GM18519 (cell line): ENCODE data around the gene SET.
A peak's percentile ranks its signal among the peaks of the same experiment; 100 is the strongest.
"Not testable (repeated sequence)": the region's sequence is repeated elsewhere in the genome, so short reads cannot be mapped to it uniquely, and the experiment has no call there.

Source experiments
- ATAC-seq: cut with Tn5 transposase; IDR thresholded peaks from one replicate; pipeline ENCODE4 v1.9.1; 2021; ENCODE audit warnings: mild to moderate bottlenecking, moderate library complexity; ENCODE audit not compliant: unreplicated experiment, low FRiP score

SET gene

GRCh38 chr9:128685636-128686489 lies 3.2 kb upstream of the SET start:
- no peak for ATAC-seq

GRCh38 chr9:128687453-128687852 lies 1.6 kb upstream of the SET start:
- no peak for ATAC-seq

GRCh38 chr9:128689293-128689774 lies 312 bp downstream of the SET start:
- no peak for ATAC-seq

DNA sequence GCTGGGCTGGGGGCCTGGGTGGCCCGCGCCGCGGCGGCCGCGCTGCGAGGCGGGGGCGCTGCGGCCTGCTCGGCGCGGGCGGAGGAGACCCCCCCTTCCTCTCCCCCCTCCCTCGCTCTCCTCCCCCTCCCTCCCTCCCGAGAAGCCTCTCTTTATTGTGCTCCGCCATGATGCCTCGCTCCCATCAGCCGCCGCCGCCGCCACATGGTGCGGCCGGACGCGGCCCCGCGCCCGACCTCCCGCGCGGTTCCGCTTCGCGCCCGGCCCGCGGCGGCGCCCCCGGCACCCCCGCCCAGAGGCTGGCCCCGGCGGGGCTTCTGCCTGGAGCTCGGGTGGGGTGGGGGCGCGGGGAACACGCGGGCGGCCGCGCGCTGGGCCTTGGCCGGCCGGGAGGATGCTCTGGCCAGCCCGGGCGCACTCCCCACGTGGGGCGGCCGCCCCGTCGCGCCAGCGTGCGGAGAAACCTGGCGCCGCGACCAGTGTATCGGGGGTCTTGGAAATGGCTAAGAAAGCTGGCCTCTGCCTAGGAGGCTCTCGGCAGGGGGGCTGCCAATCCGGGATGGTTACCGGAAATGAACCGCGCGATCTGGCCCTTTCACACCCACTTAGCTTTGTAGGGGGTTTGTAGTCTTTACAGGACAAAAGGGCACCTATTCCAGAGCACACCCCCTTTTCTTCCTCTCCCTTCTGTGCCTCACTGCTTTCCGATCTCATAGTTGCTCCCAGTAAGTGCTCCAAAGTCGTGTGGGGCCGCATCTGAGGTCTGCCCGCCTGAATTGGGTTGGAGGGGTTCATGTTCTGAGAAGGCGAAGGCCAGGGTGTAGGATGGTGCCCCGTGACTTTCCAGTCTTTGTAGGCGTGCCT lies 1.0 kb downstream of the SET start:
- no peak for ATAC-seq

GRCh38 chr9:128690684-128691034 lies 1.6 kb downstream of the SET start:
- no peak for ATAC-seq

DNA sequence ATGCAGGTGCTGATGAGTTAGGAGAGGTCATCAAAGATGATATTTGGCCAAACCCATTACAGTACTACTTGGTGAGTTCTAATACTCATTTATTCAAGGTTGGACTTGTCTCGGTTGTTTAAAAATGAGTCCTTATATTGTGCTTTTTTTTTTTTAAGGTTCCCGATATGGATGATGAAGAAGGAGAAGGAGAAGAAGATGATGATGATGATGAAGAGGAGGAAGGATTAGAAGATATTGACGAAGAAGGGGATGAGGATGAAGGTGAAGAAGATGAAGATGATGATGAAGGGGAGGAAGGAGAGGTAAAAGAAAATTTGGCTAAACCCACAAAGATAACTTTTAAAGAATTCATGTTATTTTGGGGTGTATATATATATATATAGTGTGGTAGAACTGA lies 4.7 kb downstream of the SET start:
- not testable (repeated sequence) for ATAC-seq

DNA sequence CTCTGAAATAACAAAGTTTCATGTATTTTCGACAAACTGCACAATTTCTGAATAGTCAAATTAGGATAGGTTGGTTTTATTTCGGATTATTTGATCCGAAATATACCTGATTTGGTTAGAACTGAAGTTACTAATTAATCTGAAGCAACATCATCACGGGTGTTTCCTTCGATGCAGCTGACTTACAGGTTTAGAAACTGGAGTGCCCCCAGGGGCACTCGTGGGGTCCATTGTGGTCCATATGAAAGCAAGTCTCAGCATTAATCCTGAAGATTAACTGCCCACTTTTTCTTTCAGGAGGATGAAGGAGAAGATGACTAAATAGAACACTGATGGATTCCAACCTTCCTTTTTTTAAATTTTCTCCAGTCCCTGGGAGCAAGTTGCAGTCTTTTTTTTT lies 5.3 kb downstream of the SET start:
- ATAC-seq: no peak

DNA sequence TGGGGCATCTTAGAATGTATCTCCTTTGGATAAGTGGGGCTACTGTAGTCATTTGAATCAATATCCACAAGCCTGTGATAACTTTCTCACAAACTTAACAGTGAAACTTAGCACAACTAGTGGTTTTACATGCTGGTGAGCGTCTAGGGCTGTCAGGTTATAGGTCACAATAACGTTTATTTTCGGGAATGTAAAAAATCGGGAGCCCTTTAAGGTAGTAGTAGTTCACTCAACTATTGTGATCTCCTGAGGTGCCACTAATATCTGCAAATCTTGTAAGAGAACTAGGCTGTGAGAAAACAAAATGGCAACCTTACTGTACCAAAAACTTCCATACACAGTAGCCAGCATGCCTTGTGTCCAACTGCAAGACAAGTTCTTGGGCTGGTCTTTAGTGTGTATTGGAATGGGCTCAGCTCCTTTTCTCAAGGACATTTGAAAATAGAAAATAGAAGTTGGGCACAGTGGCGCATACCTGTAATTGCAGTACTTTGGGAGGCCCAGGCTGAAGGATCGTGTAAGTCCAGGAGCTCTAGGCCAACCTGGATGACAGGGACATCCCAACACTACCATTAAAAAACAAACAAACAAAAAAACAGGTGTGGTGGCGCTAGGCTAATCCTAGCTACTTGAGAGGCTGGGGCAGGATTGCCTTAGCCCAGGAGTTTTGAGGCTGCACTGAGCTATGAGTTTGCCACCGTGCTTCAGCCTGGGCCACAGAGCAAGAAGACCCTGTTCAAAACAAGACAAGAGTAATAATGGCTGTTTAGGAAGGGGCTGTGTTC lies 8.1 kb downstream of the SET start:
- no peak for ATAC-seq

- ATAC-seq: not testable (repeated sequence)
Measured at GRCh38 chr9:128699096-128699795, 10.2 kb downstream of the SET start.

DNA sequence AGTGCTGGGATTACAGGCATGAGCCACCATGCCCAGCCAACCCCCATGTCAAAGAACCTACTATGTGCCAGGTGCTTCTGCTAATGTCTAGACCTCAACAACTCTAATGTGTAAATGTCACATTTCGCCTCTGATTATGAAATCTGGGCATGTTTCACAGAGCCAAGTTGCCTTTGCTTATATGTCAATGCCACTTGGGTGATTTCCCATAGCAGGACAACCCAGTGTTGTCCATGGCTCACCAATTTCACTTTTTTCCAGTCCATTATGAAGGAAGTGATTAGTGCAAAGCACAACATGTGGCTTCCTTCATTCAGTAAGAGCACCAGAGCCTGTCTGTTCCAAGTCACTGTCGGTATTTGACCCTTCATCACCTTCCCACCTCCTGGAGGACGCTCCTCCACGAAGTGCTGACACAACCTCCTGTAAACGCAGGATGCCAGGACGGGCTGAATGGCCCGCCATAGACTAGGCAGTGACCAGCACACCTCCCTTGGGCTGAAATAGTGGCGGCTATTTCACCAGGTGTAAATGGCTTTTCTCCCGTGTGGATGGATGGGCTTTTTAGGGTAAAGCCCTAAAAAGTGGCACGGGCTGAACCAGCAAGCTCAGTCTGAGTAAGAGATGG lies 12.3 kb downstream of the SET start:
- no peak for ATAC-seq

DNA sequence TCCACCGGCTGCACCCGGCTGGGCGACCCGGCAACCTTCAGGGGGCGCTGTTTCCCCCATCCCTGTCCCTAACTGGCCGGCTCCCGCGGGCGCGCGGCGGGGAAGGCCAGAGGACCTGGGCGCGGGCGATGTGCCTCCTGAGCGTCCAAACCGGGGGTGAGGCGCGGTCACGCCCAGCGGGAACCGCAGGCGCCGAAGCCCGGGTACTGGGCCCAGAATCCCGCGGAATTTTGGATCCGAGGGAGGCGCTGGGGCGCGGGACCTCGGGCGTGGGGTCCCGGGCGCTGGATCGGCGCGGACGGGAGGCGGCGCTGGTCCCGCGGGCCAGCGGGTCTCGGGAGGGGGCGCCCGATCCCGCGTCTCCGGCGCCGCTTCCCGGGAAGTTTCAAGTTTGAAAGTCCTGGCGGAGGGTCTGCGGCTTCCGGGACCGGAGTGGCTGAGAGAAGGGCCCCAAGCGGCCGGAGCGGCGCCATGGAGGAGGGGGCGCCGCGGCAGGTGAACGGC lies 13.5 kb downstream of the SET start, which contains the start of gene PKN3:
PKN3 (plus strand) TSS at position 59 of the 504 bp plus-strand sequence; CDS start at position 472, 413 bp downstream.
- peak; percentile 43 for ATAC-seq

DNA sequence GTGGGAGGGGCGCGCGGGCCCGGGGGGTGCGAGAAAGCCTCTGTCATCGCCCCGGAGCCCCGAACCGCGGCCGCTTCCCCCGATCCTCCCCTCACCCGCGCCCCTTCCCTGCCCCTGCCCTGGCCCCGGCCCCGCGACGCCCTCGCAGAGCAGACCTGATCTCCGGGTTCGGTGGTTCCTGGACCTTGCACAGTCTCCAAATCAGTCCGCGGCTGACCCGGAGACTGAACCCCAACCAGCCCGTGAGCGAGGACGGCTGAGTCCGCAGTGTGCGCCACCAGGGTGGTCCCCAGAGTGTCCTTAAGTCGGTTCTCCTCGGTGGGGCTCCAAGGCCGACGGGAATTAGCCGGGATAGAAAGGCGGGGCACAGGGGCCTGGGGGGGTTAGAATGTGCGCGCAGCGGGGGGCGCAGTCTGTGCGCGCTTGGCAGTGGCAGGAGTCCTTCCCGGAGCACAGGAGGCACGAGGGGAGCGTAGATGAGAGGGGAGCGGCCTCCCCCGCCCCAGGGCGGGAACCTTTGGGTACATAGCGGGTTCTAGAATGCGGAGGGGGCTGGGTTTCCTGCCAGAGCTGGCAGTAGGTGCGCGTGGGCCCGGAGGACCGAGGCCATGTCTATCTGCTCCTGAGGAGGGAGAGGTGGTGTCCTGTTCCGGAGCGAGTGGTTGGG lies 14.1 kb downstream of the SET start:
- ATAC-seq: peak; percentile 6

DNA sequence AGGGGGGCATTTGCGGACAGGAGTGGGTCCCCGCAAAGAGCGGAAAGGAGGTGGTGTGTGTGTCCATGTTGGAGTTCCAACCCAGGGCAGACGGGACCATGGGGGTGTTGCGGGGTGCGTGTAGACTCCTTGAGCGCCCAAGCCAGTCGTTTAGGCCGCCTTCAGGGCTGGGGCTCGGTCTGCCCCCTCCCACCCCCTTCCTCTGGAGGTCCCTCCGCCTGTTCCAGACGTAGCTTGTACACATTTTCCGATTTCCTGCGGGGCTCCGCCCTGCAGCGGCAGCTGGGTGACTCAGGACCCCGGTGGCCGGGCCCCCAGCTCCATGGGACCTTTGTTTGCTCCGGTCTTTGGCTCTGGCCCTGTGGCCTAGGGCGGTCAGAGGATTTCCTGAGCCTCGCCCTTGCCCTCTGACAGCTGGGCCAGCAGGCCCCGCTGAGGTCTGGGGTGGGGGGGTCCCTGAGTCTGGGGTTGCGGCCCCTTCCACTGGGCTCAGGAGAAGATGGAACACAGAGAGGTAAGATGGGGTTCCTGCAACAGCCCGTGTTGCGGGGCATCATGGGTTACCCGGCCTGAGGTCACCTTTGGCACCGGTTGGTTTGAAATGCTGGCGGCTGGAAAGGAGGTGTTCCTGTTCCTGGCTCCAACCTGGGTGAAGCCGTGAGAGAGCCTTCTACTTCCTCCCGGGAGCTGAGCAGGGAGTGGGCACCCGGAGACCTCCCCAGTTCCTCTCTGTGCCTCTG lies 14.8 kb downstream of the SET start:
- no peak for ATAC-seq

DNA sequence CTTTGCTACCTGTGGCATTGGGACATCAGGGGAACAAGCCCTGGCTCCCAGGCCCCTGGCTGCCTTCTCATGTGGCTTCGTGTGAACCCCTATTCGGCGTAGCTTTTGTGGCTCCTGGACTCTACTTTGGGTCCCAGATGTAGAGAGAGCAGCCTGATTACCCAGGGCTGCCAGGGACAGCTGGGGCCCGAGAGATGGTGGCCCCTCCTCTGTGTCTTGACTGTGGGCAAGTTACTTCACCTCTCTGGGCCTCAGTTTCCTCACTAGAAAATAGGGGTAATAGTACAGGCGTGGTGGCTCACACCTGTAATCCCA lies 15.3 kb downstream of the SET start:
- no peak for ATAC-seq

DNA sequence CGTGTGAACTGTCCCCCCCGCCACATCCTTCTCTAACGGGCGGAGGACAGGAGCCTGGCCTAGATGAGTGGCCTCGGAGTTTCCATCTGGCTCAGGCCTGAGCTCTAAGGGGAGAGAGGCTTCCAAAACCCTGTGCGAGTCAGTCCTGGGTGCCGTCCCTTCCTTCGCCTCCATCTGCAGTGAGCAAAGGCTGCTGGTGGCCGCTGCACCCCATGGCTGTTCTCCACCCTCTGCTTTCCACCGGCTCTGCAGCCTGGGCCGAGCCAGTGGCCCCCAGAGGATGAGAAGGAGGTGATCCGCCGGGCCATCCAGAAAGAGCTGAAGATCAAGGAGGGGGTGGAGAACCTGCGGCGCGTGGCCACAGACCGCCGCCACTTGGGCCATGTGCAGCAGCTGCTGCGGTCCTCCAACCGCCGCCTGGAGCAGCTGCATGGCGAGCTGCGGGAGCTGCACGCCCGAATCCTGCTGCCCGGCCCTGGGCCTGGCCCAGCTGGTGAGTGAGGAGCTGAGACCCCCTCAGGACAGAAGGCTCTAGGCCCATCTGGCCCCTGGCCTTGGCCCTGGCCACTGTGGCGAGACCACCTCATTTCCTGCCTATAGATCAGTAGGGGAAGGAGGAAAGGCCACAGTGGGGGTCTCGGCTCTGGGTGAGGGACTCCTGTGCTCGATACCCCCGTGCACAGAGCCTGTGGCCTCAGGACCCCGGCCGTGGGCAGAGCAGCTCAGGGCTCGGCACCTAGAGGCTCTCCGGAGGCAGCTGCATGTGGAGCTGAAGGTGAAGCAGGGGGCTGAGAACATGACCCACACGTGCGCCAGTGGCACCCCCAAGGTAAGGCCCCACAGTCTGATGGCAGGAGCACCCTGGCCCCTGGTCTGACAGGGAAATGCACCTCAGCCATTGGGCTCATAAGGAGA lies 16.3 kb downstream of the SET start:
- no peak for ATAC-seq

DNA sequence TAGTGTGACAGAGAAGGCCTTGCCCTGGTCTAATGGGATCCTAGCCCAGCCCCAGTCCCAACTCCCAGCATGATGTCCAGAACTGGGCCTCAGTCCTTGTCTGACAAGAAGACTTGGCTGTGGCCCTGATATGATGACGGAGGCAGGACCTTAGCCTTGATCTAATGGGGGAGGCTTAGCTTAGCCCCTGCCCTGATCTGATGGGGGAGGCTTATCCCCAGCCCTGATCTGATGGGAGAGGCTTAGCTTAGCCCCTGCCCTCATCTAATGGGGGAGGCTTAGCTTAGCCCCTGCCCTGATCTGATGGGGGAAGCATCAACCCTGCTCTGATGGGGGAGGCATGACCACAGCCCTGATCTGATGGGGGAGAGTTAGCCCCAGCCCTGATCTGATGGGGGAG lies 17.0 kb downstream of the SET start:
- no peak for ATAC-seq

GRCh38 chr9:128706671-128707381 lies 17.8 kb downstream of the SET start:
- no peak for ATAC-seq
